ENCODE data around the gene LSAMP.

DNA sequence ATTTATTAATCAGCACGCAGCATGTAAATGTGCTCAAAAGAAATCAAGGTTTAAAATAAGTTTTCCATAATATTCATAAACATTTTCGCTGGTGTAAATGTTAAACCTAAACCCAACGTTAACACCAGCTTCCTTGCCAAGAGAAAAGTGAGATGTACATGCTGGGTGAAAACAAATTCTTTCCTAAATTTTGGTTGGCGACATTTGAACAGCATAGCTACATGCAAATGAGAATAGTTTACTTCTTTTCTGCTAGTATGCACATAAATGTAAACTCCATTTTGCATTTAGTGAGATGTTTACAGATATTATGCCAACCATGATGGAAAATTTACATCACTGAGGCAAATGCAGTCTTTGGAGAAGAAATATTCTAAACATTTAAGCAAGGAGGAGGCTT is 639.8 kb downstream of the LSAMP start:
- TF ChIP-seq POLR2A (IDR thresholded peaks at IDR 0.05) (no peak), POLR2AphosphoS5 (IDR thresholded peaks at IDR 0.05) (no peak), EP300 (IDR thresholded peaks at IDR 0.05) (no peak)
- TF ChIP-seq, protein P1, sequence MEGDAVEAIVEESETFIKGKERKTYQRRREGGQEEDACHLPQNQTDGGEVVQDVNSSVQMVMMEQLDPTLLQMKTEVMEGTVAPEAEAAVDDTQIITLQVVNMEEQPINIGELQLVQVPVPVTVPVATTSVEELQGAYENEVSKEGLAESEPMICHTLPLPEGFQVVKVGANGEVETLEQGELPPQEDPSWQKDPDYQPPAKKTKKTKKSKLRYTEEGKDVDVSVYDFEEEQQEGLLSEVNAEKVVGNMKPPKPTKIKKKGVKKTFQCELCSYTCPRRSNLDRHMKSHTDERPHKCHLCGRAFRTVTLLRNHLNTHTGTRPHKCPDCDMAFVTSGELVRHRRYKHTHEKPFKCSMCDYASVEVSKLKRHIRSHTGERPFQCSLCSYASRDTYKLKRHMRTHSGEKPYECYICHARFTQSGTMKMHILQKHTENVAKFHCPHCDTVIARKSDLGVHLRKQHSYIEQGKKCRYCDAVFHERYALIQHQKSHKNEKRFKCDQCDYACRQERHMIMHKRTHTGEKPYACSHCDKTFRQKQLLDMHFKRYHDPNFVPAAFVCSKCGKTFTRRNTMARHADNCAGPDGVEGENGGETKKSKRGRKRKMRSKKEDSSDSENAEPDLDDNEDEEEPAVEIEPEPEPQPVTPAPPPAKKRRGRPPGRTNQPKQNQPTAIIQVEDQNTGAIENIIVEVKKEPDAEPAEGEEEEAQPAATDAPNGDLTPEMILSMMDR (IDR thresholded peaks at IDR 0.05), result no peak

Measured in sigmoid colon (tissue), 4 donors.